Measurements from ENCODE around the gene ARL4C.

DNA sequence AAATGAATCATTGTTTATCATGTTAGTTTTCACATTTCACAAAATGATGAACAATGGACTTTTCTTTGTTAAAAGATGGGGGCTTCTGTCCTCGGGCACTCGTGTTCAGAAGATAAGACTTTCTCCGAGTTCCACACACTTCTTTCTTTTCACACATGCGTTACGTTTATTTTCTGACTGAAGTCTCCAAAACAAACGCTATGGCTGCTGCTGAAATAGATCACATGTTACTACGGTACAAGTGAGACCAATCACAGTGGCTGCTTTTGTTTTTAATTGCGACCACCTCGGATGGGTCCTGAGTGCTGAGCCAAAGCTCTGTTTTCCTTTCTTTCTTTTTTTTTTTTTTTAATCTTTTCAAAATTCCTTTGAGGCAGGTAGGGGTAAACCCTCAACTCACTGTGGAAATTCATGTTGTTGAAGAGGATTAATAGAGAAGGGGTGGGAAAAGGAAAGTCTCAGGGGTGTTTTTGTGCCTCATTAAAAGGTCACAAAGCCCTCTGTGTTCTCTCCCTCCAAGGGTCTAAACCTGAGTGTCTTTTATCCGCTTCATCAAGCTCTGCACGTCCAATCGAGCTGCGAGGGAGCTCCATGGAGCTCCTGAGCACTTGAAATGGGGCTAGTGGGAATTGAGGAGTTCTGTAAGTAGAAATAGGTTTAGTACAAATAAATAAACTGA lies 48.2 kb downstream of the ARL4C start:
- TF ChIP-seq YY1 (IDR thresholded peaks at IDR 0.05; ENCODE audit: insufficient read depth, insufficient read length) (no peak), ZNF274 (IDR thresholded peaks at IDR 0.05; ENCODE audit: low read depth, low read length) (no peak), SUZ12 (IDR thresholded peaks at IDR 0.05; ENCODE audit: extremely low read depth, insufficient read depth, insufficient read length) (no peak)
